Body of pancreas (tissue), 4 donors: ENCODE results near the gene RAPGEF1. TPM values are rescaled to one million over a fixed set of nuclear protein-coding genes. Genes with fewer than 3 reads are reported as not detected.

ENCODE experiments used
- ATAC-seq: fragments of 150-250 bp; one replicate; pipeline ENCODE4 v1.9.1; 2016
- DNase-seq, 4 donors: peaks; one replicate each; pipeline ENCODE4 v3.0.0-alpha.2; 2019
- H3K27ac ChIP-seq, 4 donors: fragments of 200-600 bp; sonication (generic); 1 replicate in 3 of 4; 2 replicates in 1 of 4; pipeline versions ENCODE4 v1.5.1 to v1.6.1; 2016 to 2019; ENCODE audit warnings: mild to moderate bottlenecking in 1 of 4, mixed read lengths in 1 of 4, moderate library complexity in 1 of 4
- H3K27me3 ChIP-seq, 2 donors: fragments of 200-600 bp; sonication (generic); one replicate each; pipeline ENCODE4 v1.6.0; 2016; ENCODE audit warnings: mild to moderate bottlenecking in 1 of 2
- H3K36me3 ChIP-seq, 2 donors: fragments of 200-600 bp; sonication (generic); replicated peaks in 1 of 2; 2 replicates each; pipeline ENCODE4 v1.5.1; 2016; ENCODE audit warnings: low read depth in 2 of 2; ENCODE audit not compliant: insufficient read depth in 1 of 2
- H3K4me1 ChIP-seq: fragments of 200-600 bp; sonication (generic); one replicate; pipeline ENCODE4 v1.6.0; 2016
- H3K4me3 ChIP-seq, 2 donors: fragments of 200-600 bp; sonication (generic); 1 replicate in 1 of 2; 2 replicates in 1 of 2; pipeline ENCODE4 v1.5.1; 2016 to 2019
- H3K9me3 ChIP-seq, 3 donors: fragments of 200-600 bp; sonication (generic); 1 replicate in 2 of 3; 2 replicates in 1 of 3; pipeline ENCODE4 v1.5.1; 2016
- CTCF ChIP-seq, 7 experiments: fragments of 450-650 bp in 4 of 7; fragments of 200-600 bp in 3 of 7; sonication (generic) in 3 of 7; IDR thresholded peaks; one replicate each; pipeline ENCODE4 v1.5.1; 2016 to 2019; ENCODE audit warnings: antibody characterized with exemption in 7 of 7
- POLR2A ChIP-seq, 3 donors: fragments of 450-650 bp; IDR thresholded peaks; one replicate each; pipeline ENCODE4 v1.6.1; 2016; ENCODE audit warnings: antibody characterized with exemption in 3 of 3, mild to moderate bottlenecking in 2 of 3
- WGBS, 2 donors: methylation state at CpG; one replicate each; pipeline ENCODE4 v1.1.5; 2017; 5-methylcytosine and 5-hydroxymethylcytosine counted together
- intact Hi-C: fragments of 100-400 bp; cut with DNase I; formaldehyde crosslinking; loops from one replicate; pipeline ENCODE4 v1.15.1; 2023
- total RNA-seq, 2 donors: library from RNA; depleted of rRNA; stranded (reverse); fragments of >200 nt; gene quantifications; one replicate each; pipeline ENCODE4 v1.1.0, GENCODE V29; 2016

The RAPGEF1 gene
- total RNA-seq, 2 donors from 2014 or later = 30.1 to 70.5 TPM

DNA sequence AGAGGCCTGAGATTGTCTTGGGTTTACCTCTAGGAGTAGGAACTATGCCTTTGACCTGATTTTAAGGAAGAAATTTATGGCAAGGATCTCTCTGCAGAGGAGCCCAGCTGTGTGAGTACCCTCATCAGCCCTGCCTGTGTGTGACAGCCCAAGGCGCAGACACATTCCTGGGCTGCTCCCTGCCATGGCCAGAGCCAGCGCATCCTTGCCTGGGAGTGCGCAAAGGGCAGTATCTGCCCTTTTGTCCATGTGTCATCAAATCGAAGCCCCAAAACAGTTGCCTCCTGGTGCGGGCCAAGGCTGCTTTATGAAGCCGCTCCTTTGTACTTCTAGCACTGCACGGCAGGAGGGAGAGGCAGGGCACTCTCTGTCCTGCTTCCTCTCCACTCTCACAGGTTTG, 142.6 kb downstream of the RAPGEF1 start:
- H3K27ac ChIP-seq = no peak overlapping the region
- no peaks in the 10 kb centered on the region for H3K4me1 ChIP-seq
- no peaks in the 10 kb centered on the region for H3K27me3 ChIP-seq
- H3K9me3 ChIP-seq = no peaks in the 10 kb centered on the region
- intact Hi-C loops = no loop called here
- TF ChIP-seq CTCF (IDR thresholded peaks at IDR 0.05) (no peak), POLR2A (IDR thresholded peaks at IDR 0.05) (no peak)
- ATAC-seq = no peak
- peaks cover 8 to 24% of the 10 kb centered on the region in 2 donors for H3K36me3 ChIP-seq
- H3K4me3 ChIP-seq = no peak overlapping the region
- 89 to 100% methylated on average over 2 to 7 of the region's 7 CpGs for WGBS, 2 donors
- DNase-seq = no peak

DNA sequence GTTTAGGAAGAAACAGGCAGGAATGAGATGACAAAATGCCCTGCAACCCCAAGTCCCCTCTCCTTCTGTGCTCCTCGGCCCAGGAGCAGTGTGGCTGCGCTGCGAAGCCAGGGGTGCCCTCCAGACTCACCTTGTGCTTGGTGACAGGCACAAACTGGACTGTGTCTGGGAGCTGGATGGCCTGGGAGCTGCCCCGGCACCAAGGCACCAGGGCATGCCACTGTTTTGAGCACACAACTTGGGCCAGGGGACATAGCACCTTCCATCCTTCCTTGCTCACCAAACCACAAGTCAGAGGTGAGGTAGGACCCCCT, 143.5 kb downstream of the RAPGEF1 start:
- ATAC-seq (no peak), DNase-seq (no peak)
- H3K36me3 ChIP-seq = peaks cover 8 to 21% of the 10 kb centered on the region in 2 donors
- H3K4me1 ChIP-seq = no peaks in the 10 kb centered on the region
- 80 to 96% methylated on average over 1 to 4 of the region's 4 CpGs for WGBS, 2 donors
- H3K27me3 ChIP-seq = no peaks in the 10 kb centered on the region
- no peaks in the 10 kb centered on the region for H3K9me3 ChIP-seq
- H3K27ac ChIP-seq = no peak overlapping the region
- H3K4me3 ChIP-seq = no peak overlapping the region
- intact Hi-C loops = no loop called here
- TF ChIP-seq POLR2A (IDR thresholded peaks at IDR 0.05) (no peak), CTCF (IDR thresholded peaks at IDR 0.05) (no peak)

DNA sequence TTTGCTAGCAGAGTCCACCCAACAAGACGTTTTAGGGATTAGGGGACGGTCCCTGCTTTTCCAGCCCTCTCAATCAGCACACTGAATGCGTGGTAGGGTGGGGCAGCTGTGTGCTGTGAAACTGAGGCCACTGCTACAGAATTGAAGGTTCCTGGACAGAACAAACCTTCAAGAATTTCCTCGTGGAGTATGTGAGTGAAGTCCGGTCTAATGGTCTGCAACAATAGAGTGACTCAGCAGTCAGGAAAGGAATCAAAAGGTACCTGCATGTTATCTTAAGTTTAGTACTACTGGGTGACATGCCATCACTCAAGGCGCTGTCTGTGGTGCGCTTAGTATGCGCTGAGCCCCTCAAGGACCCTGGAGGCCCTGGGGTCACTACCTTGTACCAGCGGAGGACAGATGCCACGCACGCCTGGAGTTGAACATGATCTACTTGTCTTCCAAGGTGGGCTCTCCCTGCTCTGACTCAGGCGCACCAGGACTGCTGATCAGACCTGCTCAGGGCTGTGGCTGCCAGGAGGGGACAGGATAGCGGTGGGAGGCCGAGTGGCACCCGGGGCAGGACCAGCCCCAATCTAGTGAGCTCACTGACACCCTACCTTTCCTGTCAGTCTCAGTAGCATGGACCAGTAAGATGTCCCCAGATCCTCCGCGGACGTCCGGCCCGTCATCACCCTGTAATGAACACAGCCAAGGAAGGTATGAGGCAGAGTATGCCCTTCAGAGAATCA, 144.0 kb downstream of the RAPGEF1 start:
- ATAC-seq (no peak), DNase-seq (no peak)
- Histone ChIP-seq H3K27ac (no peak overlapping the region), H3K9me3 (no peaks in the 10 kb centered on the region), H3K36me3 (peaks cover 8 to 20% of the 10 kb centered on the region in 2 donors), H3K4me1 (no peaks in the 10 kb centered on the region), H3K27me3 (no peaks in the 10 kb centered on the region), H3K4me3 (no peak overlapping the region)
- TF ChIP-seq CTCF (IDR thresholded peaks at IDR 0.05) (no peak), POLR2A (IDR thresholded peaks at IDR 0.05) (no peak)
- WGBS, 2 donors = 83 to 89% methylated on average over 14 to 20 of the region's 20 CpGs
- intact Hi-C loops = no loop called here

DNA sequence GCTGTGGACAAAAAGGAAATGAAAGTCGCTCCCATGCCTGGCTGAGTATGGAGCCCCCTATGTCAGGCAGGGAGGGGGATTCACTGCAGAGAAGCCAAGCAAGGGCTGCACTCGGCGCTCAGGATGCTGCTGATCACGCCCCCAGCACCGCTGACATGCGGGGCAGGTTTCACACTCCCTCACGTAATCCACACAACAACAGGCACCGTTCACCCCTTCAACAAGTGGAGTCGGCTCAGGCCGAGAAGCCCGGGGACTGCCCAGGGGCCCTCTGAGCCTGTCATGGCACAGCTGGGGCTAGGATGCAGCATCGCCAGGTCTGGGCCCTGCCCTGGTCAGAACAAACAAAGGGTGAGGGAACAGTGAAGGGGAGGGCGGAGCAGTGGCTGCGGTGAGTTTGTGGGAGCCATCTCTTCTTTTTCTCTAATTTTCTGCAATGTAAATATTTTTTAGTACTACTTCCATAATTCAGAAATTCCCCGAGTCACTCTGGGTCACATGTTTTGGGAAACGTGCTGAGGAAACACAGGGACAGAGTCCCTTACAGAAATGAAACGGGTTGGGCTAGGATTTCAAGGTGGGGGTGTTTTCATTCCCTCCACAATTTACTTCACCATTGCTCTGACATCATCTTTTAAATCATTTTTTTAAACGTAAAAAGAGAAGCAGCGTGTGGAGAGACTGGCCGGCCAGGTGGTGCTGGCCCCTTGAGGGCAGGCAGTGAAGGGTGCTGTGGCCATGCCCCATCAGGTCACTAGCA, 144.8 kb downstream of the RAPGEF1 start:
- no peak overlapping the region for H3K4me3 ChIP-seq
- intact Hi-C loops = loop anchor here (5.0 kb wide), 1 partner anchor 147 kb away; the partner anchor contains the start of gene RAPGEF1
- TF ChIP-seq POLR2A (IDR thresholded peaks at IDR 0.05) (no peak), CTCF (IDR thresholded peaks at IDR 0.05) (no peak)
- WGBS, 2 donors = 79 to 92% methylated on average over 19 to 20 of the region's 20 CpGs
- no peak overlapping the region for H3K27ac ChIP-seq
- H3K36me3 ChIP-seq = peaks cover 8 to 23% of the 10 kb centered on the region in 2 donors
- ATAC-seq (no peak), DNase-seq (no peak)
- H3K4me1 ChIP-seq = no peaks in the 10 kb centered on the region
- H3K27me3 ChIP-seq = no peaks in the 10 kb centered on the region
- H3K9me3 ChIP-seq = no peaks in the 10 kb centered on the region
